ENCODE results near the gene PYGB.
"Not testable (repeated sequence)": the region's sequence is repeated elsewhere in the genome, so short reads cannot be mapped to it uniquely, and the experiment has no call there.

The PYGB gene

GRCh38 chr20:25296094-25297093 lies 48.5 kb downstream of the PYGB start:
- no peak for DNase-seq

GRCh38 chr20:25297141-25297905 lies 49.4 kb downstream of the PYGB start:
- DNase-seq: no peak

GRCh38 chr20:25299806-25300205 lies 51.9 kb downstream of the PYGB start:
- no peak for DNase-seq

GRCh38 chr20:25300496-25301170 lies 52.7 kb downstream of the PYGB start:
- no peak for DNase-seq

GRCh38 chr20:25301357-25301920 lies 53.6 kb downstream of the PYGB start:
- no peak for DNase-seq

- no peak for DNase-seq
Observed at GRCh38 chr20:25302596-25302995, 54.7 kb downstream of the PYGB start.

- DNase-seq: no peak
Observed at GRCh38 chr20:25303292-25304024, 55.6 kb downstream of the PYGB start.

GRCh38 chr20:25304025-25304549 lies 56.2 kb downstream of the PYGB start:
- DNase-seq: no peak

- DNase-seq: no peak
Observed at GRCh38 chr20:25306991-25307903, 59.4 kb downstream of the PYGB start.

GRCh38 chr20:25308083-25308491 lies 60.2 kb downstream of the PYGB start:
- no peak for DNase-seq

GRCh38 chr20:25308671-25309394 lies 60.9 kb downstream of the PYGB start:
- DNase-seq: no peak

GRCh38 chr20:25309395-25310267 lies 61.7 kb downstream of the PYGB start:
- DNase-seq: no peak

GRCh38 chr20:25310268-25310920 lies 62.5 kb downstream of the PYGB start:
- no peak for DNase-seq

- no peak for DNase-seq
Observed at GRCh38 chr20:25310921-25311728, 63.2 kb downstream of the PYGB start.

- not testable (repeated sequence) for DNase-seq
Observed at GRCh38 chr20:25312716-25313115, 64.8 kb downstream of the PYGB start.

GRCh38 chr20:25313593-25313992 lies 65.7 kb downstream of the PYGB start:
- DNase-seq: no peak

Data from NCI-H446 (cell line).